BJ (cell line): ENCODE data around the gene PTPRU. TPM values are rescaled to one million over a fixed set of nuclear protein-coding genes. Genes with fewer than 3 reads are reported as not detected.

Experiments used
- CTCF ChIA-PET: fragments of 350-600 bp; formaldehyde crosslinking; extraction: SDS; loops from one replicate; lab custom pipeline; 2021; ENCODE audit warnings: antibody characterized with exemption, inconsistent platforms; lab: Yijun Ruan, JAX
- POLR2A ChIA-PET: fragments of 300-600 bp; sonication (Branson Sonifier 250); formaldehyde crosslinking; extraction: SDS; loops from one replicate; lab custom pipeline; 2021; ENCODE audit warnings: antibody characterized with exemption; lab: Charles Lee
- DNase-seq: peaks from one replicate; pipeline ENCODE4 v3.0.0-alpha.2; 2011; ENCODE audit warnings: low read depth
- H3K27me3 ChIP-seq: 2 replicates; pipeline ENCODE4 v1.6.0; 2011; ENCODE audit warnings: low read length; ENCODE audit not compliant: control insufficient read depth, insufficient read depth
- H3K36me3 ChIP-seq: 2 replicates; pipeline ENCODE4 v1.5.1; 2011; ENCODE audit warnings: low read length; ENCODE audit not compliant: control insufficient read depth, insufficient read depth
- H3K4me3 ChIP-seq: 2 replicates; pipeline ENCODE4 v1.5.1; 2011; ENCODE audit warnings: low read depth, mild to moderate bottlenecking, control low read depth, low read length
- polyA plus RNA-seq: library from polyadenylated mRNA; depleted of rRNA; stranded (reverse); fragments of >200 nt; gene quantifications from 2 replicates; pipeline ENCODE4 v1.2.3, GENCODE V29; 2011
- TF ChIP-seq, protein P1 (sequence below): IDR thresholded peaks from 2 replicates; pipeline ENCODE4 v1.5.1; 2011; ENCODE audit warnings: low read depth, mild to moderate bottlenecking, control low read depth, inconsistent platforms, low read length, moderate library complexity; ENCODE audit not compliant: insufficient read depth

Gene PTPRU
- polyA plus RNA-seq, 1 experiment, result 19.8 TPM

DNA sequence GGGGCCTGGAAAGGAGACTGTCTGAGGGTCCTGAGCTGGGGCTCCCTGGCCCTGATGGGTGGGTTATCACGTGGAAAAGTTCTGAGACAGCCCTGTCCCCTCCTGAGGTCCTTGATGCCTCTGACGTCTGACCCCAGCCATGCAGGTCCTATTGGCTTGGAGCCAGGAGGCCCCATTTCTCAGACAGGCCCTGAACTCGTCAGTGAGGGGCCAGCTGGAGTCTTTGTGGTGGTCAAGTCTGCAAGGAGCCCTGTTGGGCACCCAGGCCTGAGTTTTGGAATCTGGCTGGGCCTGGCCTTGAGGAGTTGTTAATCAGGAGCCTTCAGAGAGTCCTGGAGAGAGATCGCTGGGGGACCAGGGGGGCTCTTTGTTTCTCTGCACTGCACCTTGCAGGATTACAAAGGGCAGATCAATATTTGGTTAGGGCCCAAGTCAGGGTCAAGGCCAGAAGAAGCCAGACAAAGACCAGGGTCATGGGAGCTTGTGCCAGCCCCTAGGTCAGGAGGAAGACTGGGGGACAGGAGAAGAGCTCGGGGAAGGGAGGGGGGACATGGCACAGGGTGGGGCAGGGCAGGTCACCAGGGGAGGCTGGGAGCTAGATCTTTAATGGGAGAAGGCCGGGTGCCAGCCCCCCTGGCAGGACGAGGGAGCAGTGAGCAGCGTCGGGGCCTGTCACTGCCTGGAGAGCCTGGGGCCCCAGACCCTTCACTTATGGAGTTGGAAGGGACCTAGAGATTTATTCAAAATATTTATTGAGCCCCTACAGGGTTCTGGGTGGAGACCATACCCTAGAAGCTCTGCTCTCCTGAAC lies 83.2 kb downstream of the PTPRU start:
- CTCF ChIA-PET, result interaction anchor here (1.0 kb wide), 1 partner anchor 10 kb away, joined by 3 read pairs; no protein-coding TSS in a partner anchor
- DNase-seq, result no peak
- TF ChIP-seq, protein P1, sequence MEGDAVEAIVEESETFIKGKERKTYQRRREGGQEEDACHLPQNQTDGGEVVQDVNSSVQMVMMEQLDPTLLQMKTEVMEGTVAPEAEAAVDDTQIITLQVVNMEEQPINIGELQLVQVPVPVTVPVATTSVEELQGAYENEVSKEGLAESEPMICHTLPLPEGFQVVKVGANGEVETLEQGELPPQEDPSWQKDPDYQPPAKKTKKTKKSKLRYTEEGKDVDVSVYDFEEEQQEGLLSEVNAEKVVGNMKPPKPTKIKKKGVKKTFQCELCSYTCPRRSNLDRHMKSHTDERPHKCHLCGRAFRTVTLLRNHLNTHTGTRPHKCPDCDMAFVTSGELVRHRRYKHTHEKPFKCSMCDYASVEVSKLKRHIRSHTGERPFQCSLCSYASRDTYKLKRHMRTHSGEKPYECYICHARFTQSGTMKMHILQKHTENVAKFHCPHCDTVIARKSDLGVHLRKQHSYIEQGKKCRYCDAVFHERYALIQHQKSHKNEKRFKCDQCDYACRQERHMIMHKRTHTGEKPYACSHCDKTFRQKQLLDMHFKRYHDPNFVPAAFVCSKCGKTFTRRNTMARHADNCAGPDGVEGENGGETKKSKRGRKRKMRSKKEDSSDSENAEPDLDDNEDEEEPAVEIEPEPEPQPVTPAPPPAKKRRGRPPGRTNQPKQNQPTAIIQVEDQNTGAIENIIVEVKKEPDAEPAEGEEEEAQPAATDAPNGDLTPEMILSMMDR, result no peak
- Histone ChIP-seq H3K4me3 (no peak overlapping the region), H3K36me3 (peaks cover 19% of the 10 kb centered on the region), H3K27me3 (no peaks in the 10 kb centered on the region)
- POLR2A ChIA-PET, result no interaction called here

DNA sequence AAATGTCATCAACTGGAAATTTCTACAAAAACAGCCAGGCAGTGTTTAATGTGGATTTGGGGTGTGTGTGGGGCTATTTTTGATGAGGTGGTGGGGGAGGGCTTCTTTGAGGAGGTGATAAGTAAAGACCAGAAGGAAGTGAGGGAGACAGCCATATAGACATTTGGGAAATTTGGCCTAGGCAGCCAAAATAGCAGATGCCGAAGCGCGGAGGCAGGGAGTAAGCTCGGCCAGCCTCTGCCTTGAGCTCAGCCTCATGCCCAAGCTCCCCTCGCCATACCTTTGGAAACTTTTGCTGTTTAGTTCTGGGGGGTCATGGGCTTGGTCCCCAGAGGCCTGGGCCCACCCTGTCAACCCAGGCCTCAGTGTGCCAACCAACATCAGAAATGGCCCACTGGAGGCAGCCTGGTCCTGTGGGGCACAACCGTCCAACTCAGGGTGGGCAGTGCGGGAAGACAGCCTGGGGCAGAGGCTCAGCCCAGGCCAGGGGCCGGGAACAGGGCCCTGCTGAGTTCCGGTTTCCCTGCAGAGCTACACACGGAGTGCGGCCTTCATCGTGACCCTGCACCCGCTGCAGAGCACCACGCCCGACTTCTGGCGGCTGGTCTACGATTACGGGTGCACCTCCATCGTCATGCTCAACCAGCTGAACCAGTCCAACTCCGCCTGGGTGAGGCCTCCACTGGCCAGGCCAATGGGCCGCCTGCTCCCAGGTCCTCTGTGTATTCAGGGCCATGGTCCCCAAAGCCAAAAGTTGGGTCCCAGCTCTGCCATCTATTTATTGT lies 84.0 kb downstream of the PTPRU start:
- ChIA-PET CTCF (interaction anchor here (1.0 kb wide), 1 partner anchor 9 kb away, joined by 3 read pairs; no protein-coding TSS in a partner anchor), POLR2A (no interaction called here)
- DNase-seq, result no peak
- peaks cover 18% of the 10 kb centered on the region for H3K36me3 ChIP-seq
- H3K4me3 ChIP-seq, result no peak overlapping the region
- H3K27me3 ChIP-seq, result no peaks in the 10 kb centered on the region
- TF ChIP-seq, protein P1, result no peak

DNA sequence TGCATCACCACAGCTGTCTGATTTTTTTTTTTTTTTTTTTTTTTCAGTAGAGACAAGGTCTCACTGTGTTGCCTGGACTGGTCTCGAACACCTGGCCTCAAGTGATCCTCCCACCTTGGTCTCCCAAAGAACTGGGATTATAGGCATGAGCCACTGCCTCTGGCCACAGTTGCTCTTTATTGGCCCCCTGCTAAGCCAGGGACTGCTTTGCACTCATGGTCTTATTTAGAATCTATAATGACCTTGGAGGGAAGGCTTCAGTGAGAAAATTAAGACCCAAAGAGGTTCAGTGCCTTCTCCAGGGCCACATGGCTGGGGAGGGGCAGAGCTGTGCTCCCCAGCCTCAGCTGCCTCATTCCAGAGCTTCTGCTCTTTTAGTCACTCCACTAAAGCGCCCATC lies 84.9 kb downstream of the PTPRU start:
- H3K4me3 ChIP-seq, result no peak overlapping the region
- DNase-seq, result no peak
- TF ChIP-seq, protein P1, result no peak
- peaks cover 23% of the 10 kb centered on the region for H3K36me3 ChIP-seq
- POLR2A ChIA-PET, result no interaction called here
- no peaks in the 10 kb centered on the region for H3K27me3 ChIP-seq
- CTCF ChIA-PET, result interaction anchor here (1.4 kb wide), 1 partner anchor 82 kb away, joined by 3 read pairs; no protein-coding TSS in a partner anchor

DNA sequence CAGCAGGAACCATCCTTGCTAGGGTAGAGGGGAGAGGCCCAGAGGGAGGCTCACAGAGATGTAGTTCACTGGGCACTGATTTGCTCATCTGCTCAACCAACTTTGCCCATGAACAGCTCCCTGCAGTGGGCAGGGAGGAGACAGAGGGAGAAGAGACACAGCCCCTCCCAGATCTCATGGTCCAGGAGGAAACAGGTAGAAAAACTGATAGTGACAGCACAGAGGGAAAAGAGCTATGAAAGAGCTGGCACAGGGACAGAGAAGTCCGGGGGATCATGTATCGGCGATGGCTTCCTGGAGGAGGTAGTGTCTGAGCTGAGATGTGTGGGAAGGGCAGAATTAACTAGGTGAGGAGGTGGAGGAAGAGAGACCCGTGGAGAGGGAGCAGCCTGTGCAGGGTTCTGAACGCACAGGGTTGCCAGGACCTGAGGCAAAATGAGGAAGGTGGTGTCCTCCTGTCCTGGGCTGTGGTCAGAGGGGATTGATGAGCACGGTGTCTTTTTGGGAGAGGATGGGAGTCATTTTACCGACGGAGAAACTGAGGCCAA lies 85.9 kb downstream of the PTPRU start:
- no peak overlapping the region for H3K4me3 ChIP-seq
- H3K27me3 ChIP-seq, result no peaks in the 10 kb centered on the region
- DNase-seq, result no peak
- peaks cover 26% of the 10 kb centered on the region for H3K36me3 ChIP-seq
- TF ChIP-seq, protein P1, result no peak
- CTCF ChIA-PET, result interaction anchor here (1.1 to 1.4 kb wide), 2 partner anchors 16 to 83 kb away, joined by 3 read pairs; no protein-coding TSS in a partner anchor
- POLR2A ChIA-PET, result no interaction called here
